ENCODE data around the gene MROH7.

DNA sequence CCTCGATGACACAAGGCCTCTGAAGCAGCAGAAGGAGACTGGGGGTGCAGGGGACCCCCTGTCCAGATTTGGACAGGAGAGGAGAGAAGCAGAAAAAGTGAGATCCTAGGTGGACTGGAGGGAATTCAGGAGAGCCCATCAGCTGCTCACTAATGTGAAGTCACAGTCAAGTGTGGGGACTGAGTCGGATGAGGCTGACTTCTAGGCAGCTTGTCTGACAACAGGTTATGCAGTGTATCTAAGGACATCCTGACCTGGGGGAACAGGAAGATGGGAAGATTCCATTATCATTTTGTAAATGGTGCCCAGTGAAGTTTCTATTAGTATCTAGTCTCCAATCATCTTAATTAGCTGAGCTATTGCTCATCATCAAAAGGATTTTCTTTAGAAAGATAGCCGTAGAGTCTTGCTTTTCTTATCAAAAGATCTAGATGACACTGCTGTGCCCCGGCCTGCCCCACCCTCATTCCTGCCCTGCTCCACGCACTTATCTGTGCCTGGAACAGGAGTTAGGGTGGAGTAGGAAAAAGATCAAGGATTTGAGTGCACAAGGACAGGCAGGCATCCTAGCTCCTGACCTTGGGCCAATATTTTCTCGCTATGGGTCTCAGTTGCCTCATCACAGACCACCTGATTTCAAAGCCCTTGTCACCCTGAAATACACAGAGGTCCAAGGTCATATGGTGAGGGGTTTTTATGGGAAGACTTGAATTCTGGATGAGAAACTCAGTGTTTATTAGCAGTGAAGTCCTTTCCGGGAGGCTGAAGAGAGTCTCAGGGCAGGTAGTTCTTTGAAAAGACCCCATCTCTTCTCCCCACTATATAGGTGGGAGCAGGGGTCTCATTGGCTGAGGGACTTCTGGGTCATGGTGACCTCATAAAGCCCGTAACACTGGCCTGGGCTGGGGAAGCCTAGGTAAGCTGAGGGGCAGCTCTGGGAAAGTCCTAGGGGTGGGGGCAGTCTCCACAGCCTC lies at the start of gene MROH7:
- TF ChIP-seq CTCF (IDR thresholded peaks at IDR 0.05): no peak
- TF ChIP-seq EZH2 (IDR thresholded peaks at IDR 0.05): no peak
- no peak for TF ChIP-seq EZH2phosphoT487 (IDR thresholded peaks at IDR 0.05)

Data from neural progenitor cell (in vitro differentiated cells).